CD14-positive monocyte (primary cell): ENCODE data around the gene KRT86. TPM values are rescaled to one million over a fixed set of nuclear protein-coding genes. Genes with fewer than 3 reads are reported as not detected.

ENCODE experiments used
- DNase-seq, 3 donors: peaks; one replicate each; pipeline ENCODE4 v3.0.0-alpha.2; 2011 to 2022
- H2AFZ ChIP-seq: 2 replicates; pipeline ENCODE4 v1.6.0; 2012; ENCODE audit warnings: mild to moderate bottlenecking, low read depth, low read length, inconsistent platforms; ENCODE audit not compliant: insufficient read depth, poor library complexity, severe bottlenecking
- H3K27ac ChIP-seq, 2 donors: 1 replicate in 1 of 2; 2 replicates in 1 of 2; pipeline ENCODE4 v1.5.1; 2012 to 2013; ENCODE audit warnings: low read length in 2 of 2, control low read depth in 1 of 2, inconsistent platforms in 1 of 2, low read depth in 1 of 2, mild to moderate bottlenecking in 1 of 2
- H3K27me3 ChIP-seq, 2 donors: one replicate each; pipeline versions ENCODE4 v1.6.0 to v1.6.1; 2011 to 2013; ENCODE audit warnings: low read length in 2 of 2; ENCODE audit not compliant: control insufficient read depth in 2 of 2, insufficient read depth in 2 of 2
- H3K36me3 ChIP-seq, 2 donors: replicated peaks in 1 of 2; 1 replicate in 1 of 2; 2 replicates in 1 of 2; pipeline versions ENCODE4 v1.5.1 to v1.6.1; 2012 to 2013; ENCODE audit warnings: low read length in 2 of 2, control low read depth in 1 of 2, inconsistent platforms in 1 of 2, mild to moderate bottlenecking in 1 of 2; ENCODE audit not compliant: insufficient read depth in 2 of 2, control insufficient read depth in 1 of 2
- H3K4me1 ChIP-seq, 2 donors: 1 replicate in 1 of 2; 2 replicates in 1 of 2; pipeline versions ENCODE4 v1.5.1 to v1.6.1; 2012 to 2013; ENCODE audit warnings: low read length in 2 of 2, control low read depth in 1 of 2, inconsistent platforms in 1 of 2, mild to moderate bottlenecking in 1 of 2, moderate library complexity in 1 of 2; ENCODE audit not compliant: insufficient read depth in 2 of 2, control insufficient read depth in 1 of 2
- H3K4me2 ChIP-seq: replicated peaks from 2 replicates; pipeline ENCODE3; 2012; ENCODE audit warnings: low read length, moderate library complexity, mild to moderate bottlenecking; ENCODE audit not compliant: poor library complexity, severe bottlenecking; ENCODE audit errors: extremely low read depth
- H3K4me3 ChIP-seq, 3 experiments: fragments of 200-600 bp in 1 of 3; sonication (generic) in 1 of 3; replicated peaks in 1 of 3; 1 replicate in 2 of 3; 2 replicates in 1 of 3; pipeline ENCODE4 v1.5.1; 2011 to 2013; ENCODE audit warnings: low read length in 3 of 3, mild to moderate bottlenecking in 3 of 3, control low read depth in 2 of 3, low read depth in 2 of 3, inconsistent platforms in 1 of 3, moderate library complexity in 1 of 3
- H3K79me2 ChIP-seq: 2 replicates; pipeline ENCODE4 v1.6.0; 2012; ENCODE audit warnings: mild to moderate bottlenecking, control low read depth, inconsistent platforms, low read length, moderate library complexity; ENCODE audit not compliant: insufficient read depth
- H3K9ac ChIP-seq: 2 replicates; pipeline ENCODE4 v1.6.0; 2017; ENCODE audit warnings: low read length, mild to moderate bottlenecking; ENCODE audit not compliant: insufficient read depth, poor library complexity, severe bottlenecking
- H3K9me3 ChIP-seq, 2 donors: replicated peaks in 1 of 2; 1 replicate in 1 of 2; 2 replicates in 1 of 2; pipeline versions ENCODE4 v1.5.1 to v1.6.1; 2012 to 2013; ENCODE audit warnings: low read length in 2 of 2, control low read depth in 1 of 2; ENCODE audit not compliant: control insufficient read depth in 1 of 2, insufficient read depth in 1 of 2
- H4K20me1 ChIP-seq: 2 replicates; pipeline ENCODE4 v1.6.0; 2012; ENCODE audit warnings: mild to moderate bottlenecking, low read length, control low read depth, moderate library complexity; ENCODE audit not compliant: insufficient read depth
- H3K27ac Mint-ChIP-seq, 7 donors: one replicate each; pipeline ENCODE4 v1.8.0; 2020; ENCODE audit warnings: mild to moderate bottlenecking in 7 of 7, mixed read lengths in 7 of 7, moderate library complexity in 6 of 7, inconsistent platforms in 2 of 7
- H3K27me3 Mint-ChIP-seq, 3 donors: one replicate each; pipeline ENCODE4 v1.8.0; 2021 to 2022; ENCODE audit warnings: low read depth in 3 of 3, mild to moderate bottlenecking in 3 of 3, mixed read lengths in 3 of 3, moderate library complexity in 3 of 3, inconsistent platforms in 1 of 3
- H3K36me3 Mint-ChIP-seq, 2 donors: one replicate each; pipeline ENCODE4 v1.8.0; 2020; ENCODE audit warnings: mixed read lengths in 2 of 2, inconsistent platforms in 1 of 2, mild to moderate bottlenecking in 1 of 2
- H3K4me1 Mint-ChIP-seq: one replicate; pipeline ENCODE4 v1.8.0; 2020; ENCODE audit warnings: mild to moderate bottlenecking, mixed read lengths
- H3K4me3 Mint-ChIP-seq, 2 donors: one replicate each; pipeline ENCODE4 v1.8.0; 2020; ENCODE audit warnings: mild to moderate bottlenecking in 2 of 2, mixed read lengths in 2 of 2, moderate library complexity in 1 of 2
- H3K9me3 Mint-ChIP-seq, 7 donors: one replicate each; pipeline ENCODE4 v1.8.0; 2020 to 2022; ENCODE audit warnings: mixed read lengths in 7 of 7, mild to moderate bottlenecking in 6 of 7, moderate library complexity in 6 of 7, inconsistent platforms in 2 of 7
- WGBS: methylation state at CpG from one replicate; pipeline ENCODE4 v1.1.5; 2013; ENCODE audit warnings: missing lambda C conversion rate; ENCODE audit not compliant: insufficient coverage; 5-methylcytosine and 5-hydroxymethylcytosine counted together
- intact Hi-C, 2 donors: fragments of 100-400 bp; cut with micrococcal nuclease; formaldehyde crosslinking; loops; one replicate each; pipeline versions ENCODE4 v1.15.0 to v1.15.1; 2023
- polyA plus RNA-seq, 3 donors: library from polyadenylated mRNA; depleted of rRNA in 1 of 3; unstranded in 2 of 3; stranded (reverse) in 1 of 3; fragments of 300-500 nt in 2 of 3; fragments of >200 nt in 1 of 3; fragmentation: Illumina TruSeq in 2 of 3; gene quantifications; 1 replicate in 2 of 3; 2 replicates in 1 of 3; pipeline ENCODE4 v1.2.3, GENCODE V29; 2012 to 2021
- TF ChIP-seq, protein P1 (sequence below): fragments of 200-600 bp; IDR thresholded peaks from one replicate; pipeline ENCODE4 v1.8.0; 2022; ENCODE audit warnings: antibody characterized with exemption, mild to moderate bottlenecking

The KRT86 gene
- polyA plus RNA-seq, 3 donors, result not detected

DNA sequence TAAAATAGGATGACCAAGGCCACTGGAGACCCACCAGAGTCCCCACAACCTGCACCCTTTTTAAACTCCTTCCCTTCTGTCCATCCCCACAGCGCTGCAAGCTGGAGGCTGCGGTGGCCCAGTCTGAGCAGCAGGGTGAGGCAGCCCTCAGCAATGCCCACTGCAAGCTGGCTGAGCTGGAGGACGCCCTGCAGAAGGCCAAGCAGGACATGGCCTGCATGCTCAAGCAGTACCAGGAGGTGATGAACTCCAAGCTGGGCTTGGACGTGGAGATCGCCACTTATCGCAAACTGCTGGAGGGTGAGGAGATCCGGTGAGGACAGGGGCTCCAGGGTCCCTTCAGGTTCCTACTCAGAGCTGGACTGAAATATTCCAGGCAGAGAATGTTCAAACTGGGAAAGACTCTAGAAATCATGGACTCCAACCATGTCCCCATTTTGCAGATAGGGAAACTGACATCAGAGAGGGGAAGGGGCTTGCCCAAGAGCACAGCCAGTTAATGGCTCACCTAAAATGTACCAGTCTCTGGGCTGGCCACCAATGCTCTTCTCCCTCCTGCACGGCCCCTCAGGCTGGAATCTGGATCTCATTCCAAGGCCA is 75.7 kb downstream of the KRT86 start:
- Histone ChIP-seq H3K27me3 (no peaks in the 10 kb centered on the region), H2AFZ (no peak overlapping the region), H3K4me3 (no peak overlapping the region), H4K20me1 (no peaks in the 10 kb centered on the region), H3K79me2 (no peaks in the 10 kb centered on the region), H3K27ac (no peak overlapping the region), H3K4me2 (no peak overlapping the region), H3K4me1 (no peaks in the 10 kb centered on the region), H3K9me3 (no peaks in the 10 kb centered on the region), H3K9ac (no peak overlapping the region), H3K36me3 (no peaks in the 10 kb centered on the region)
- no peak overlapping the region for H3K27ac Mint-ChIP-seq
- no peaks in the 10 kb centered on the region for H3K9me3 Mint-ChIP-seq
- TF ChIP-seq, protein P1, sequence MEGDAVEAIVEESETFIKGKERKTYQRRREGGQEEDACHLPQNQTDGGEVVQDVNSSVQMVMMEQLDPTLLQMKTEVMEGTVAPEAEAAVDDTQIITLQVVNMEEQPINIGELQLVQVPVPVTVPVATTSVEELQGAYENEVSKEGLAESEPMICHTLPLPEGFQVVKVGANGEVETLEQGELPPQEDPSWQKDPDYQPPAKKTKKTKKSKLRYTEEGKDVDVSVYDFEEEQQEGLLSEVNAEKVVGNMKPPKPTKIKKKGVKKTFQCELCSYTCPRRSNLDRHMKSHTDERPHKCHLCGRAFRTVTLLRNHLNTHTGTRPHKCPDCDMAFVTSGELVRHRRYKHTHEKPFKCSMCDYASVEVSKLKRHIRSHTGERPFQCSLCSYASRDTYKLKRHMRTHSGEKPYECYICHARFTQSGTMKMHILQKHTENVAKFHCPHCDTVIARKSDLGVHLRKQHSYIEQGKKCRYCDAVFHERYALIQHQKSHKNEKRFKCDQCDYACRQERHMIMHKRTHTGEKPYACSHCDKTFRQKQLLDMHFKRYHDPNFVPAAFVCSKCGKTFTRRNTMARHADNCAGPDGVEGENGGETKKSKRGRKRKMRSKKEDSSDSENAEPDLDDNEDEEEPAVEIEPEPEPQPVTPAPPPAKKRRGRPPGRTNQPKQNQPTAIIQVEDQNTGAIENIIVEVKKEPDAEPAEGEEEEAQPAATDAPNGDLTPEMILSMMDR, result no peak
- WGBS, result 95% methylated on average over 6 of the region's 8 CpGs
- H3K36me3 Mint-ChIP-seq, result no peaks in the 10 kb centered on the region
- no peak overlapping the region for H3K4me3 Mint-ChIP-seq
- H3K27me3 Mint-ChIP-seq, result peaks cover 5 to 25% (median 8%) of the 10 kb centered on the region in 3 donors
- H3K4me1 Mint-ChIP-seq, result no peaks in the 10 kb centered on the region
- DNase-seq, result no peak
- intact Hi-C loops, result no loop called here

DNA sequence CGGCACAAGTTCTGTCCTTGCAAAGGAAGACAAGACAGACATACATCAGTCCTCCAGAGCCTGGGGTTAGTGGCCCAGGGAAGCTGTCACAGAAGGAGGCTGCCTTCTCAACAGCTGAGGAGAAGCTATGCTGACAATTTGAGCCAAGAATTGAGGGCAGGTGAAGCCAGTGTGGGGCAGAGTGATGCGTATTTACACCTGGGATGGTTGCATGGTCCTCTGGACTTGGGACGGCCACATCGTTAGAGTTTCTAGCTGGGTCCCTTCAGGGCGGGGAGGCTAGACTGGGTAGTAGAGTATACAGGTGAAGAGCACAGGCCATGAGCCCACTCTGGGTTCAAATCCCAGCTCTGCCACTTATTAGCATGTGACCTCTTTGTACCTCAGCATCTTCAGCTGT is 76.3 kb downstream of the KRT86 start:
- no peak overlapping the region for H3K9ac ChIP-seq
- Mint-ChIP-seq H3K9me3 (no peaks in the 10 kb centered on the region), H3K36me3 (no peaks in the 10 kb centered on the region), H3K4me3 (no peak overlapping the region), H3K27me3 (peaks cover 4 to 25% (median 5%) of the 10 kb centered on the region in 3 donors), H3K27ac (no peak overlapping the region), H3K4me1 (no peaks in the 10 kb centered on the region)
- H4K20me1 ChIP-seq, result no peaks in the 10 kb centered on the region
- H3K36me3 ChIP-seq, result no peaks in the 10 kb centered on the region
- no peaks in the 10 kb centered on the region for H3K4me1 ChIP-seq
- no peak overlapping the region for H3K4me3 ChIP-seq
- intact Hi-C loops, result no loop called here
- H3K4me2 ChIP-seq, result no peak overlapping the region
- H2AFZ ChIP-seq, result no peak overlapping the region
- H3K9me3 ChIP-seq, result no peaks in the 10 kb centered on the region
- TF ChIP-seq, protein P1, result no peak
- H3K79me2 ChIP-seq, result no peaks in the 10 kb centered on the region
- DNase-seq, result no peak
- H3K27ac ChIP-seq, result no peak overlapping the region
- H3K27me3 ChIP-seq, result no peaks in the 10 kb centered on the region
- 100% methylated on average over 3 of the region's 5 CpGs for WGBS
